Fibroblast of villous mesenchyme (primary cell): Measurements from ENCODE around the gene EFHC2. TPM values are rescaled to one million over a fixed set of nuclear protein-coding genes. Genes with fewer than 3 reads are reported as not detected.
"Not testable (repeated sequence)": the region's sequence is repeated elsewhere in the genome, so short reads cannot be mapped to it uniquely, and the experiment has no call there.

Experiments
- DNase-seq: peaks from one replicate; pipeline ENCODE4 v3.0.0-alpha.2; 2010; ENCODE audit warnings: low read depth
- H3K4me3 ChIP-seq: 2 replicates; pipeline ENCODE4 v1.5.1; 2011; ENCODE audit warnings: low read depth, mild to moderate bottlenecking, low read length
- CTCF ChIP-seq: IDR thresholded peaks from 2 replicates; pipeline ENCODE4 v1.5.1; 2012; ENCODE audit warnings: low read depth, mild to moderate bottlenecking, low read length; ENCODE audit not compliant: insufficient read depth
- total RNA-seq: library from RNA; depleted of rRNA; stranded (reverse); fragments of >200 nt; gene quantifications from 2 replicates; pipeline ENCODE4 v1.2.3, GENCODE V29; 2012

The EFHC2 gene
- total RNA-seq, 1 donor = under 0.01 TPM

- no peak overlapping the region for H3K4me3 ChIP-seq
- no peak for DNase-seq
- no peak for TF ChIP-seq CTCF
These were observed 69.4 kb downstream of the EFHC2 start for GRCh38 chrX:44274096-44274495.

- TF ChIP-seq CTCF = no peak
- DNase-seq = no peak
- no peak overlapping the region for H3K4me3 ChIP-seq
These were observed 75.6 kb downstream of the EFHC2 start for GRCh38 chrX:44267861-44268260.

GRCh38 chrX:44267116-44267515, 76.4 kb downstream of the EFHC2 start:
- no peak for DNase-seq
- H3K4me3 ChIP-seq = no peak overlapping the region
- no peak for TF ChIP-seq CTCF

GRCh38 chrX:44265559-44265958, 77.9 kb downstream of the EFHC2 start:
- no peak for DNase-seq
- H3K4me3 ChIP-seq = no peak overlapping the region
- TF ChIP-seq CTCF = no peak

- no peak for DNase-seq
- no peak overlapping the region for H3K4me3 ChIP-seq
- no peak for TF ChIP-seq CTCF
These were observed 78.5 kb downstream of the EFHC2 start for GRCh38 chrX:44264936-44265335.

- TF ChIP-seq CTCF = no peak
- H3K4me3 ChIP-seq = no peak overlapping the region
These were observed 82.2 kb downstream of the EFHC2 start for GRCh38 chrX:44261286-44261685.

GRCh38 chrX:44260609-44261008, 82.9 kb downstream of the EFHC2 start:
- DNase-seq = no peak
- no peak for TF ChIP-seq CTCF
- no peak overlapping the region for H3K4me3 ChIP-seq

More at GRCh38 chrX:44261286-44261685, 82.2 kb downstream of the EFHC2 start:
- DNase-seq = no peak

GRCh38 chrX:44255742-44256141, 87.7 kb downstream of the EFHC2 start:
- H3K4me3 ChIP-seq = not testable (repeated sequence)

More at GRCh38 chrX:44255742-44256141, 87.7 kb downstream of the EFHC2 start:
- not testable (repeated sequence) for DNase-seq
